Glutamatergic neuron (in vitro differentiated cells): Measurements from ENCODE around the gene LMAN1L. TPM values are rescaled to one million over a fixed set of nuclear protein-coding genes. Genes with fewer than 3 reads are reported as not detected.

Experiments used
- DNase-seq: peaks from one replicate; pipeline ENCODE4 v3.0.0; 2022
- H3K27ac Mint-ChIP-seq: one replicate; pipeline ENCODE4 v1.8.0; 2020; ENCODE audit warnings: mild to moderate bottlenecking, mixed read lengths, inconsistent platforms; ENCODE audit not compliant: unreplicated experiment
- H3K27me3 Mint-ChIP-seq: one replicate; pipeline ENCODE4 v1.8.0; 2020; ENCODE audit warnings: mild to moderate bottlenecking, moderate library complexity, mixed read lengths, inconsistent platforms; ENCODE audit not compliant: unreplicated experiment
- H3K36me3 Mint-ChIP-seq: one replicate; pipeline ENCODE4 v1.8.0; 2020; ENCODE audit warnings: mild to moderate bottlenecking, mixed read lengths, inconsistent platforms; ENCODE audit not compliant: unreplicated experiment
- H3K4me1 Mint-ChIP-seq: one replicate; pipeline ENCODE4 v1.8.0; 2020; ENCODE audit warnings: mild to moderate bottlenecking, low read depth, mixed read lengths, inconsistent platforms; ENCODE audit not compliant: unreplicated experiment
- H3K4me3 Mint-ChIP-seq: one replicate; pipeline ENCODE4 v1.8.0; 2020; ENCODE audit warnings: mild to moderate bottlenecking, mixed read lengths, inconsistent platforms; ENCODE audit not compliant: unreplicated experiment
- H3K9me3 Mint-ChIP-seq: one replicate; pipeline ENCODE4 v1.8.0; 2020; ENCODE audit warnings: mild to moderate bottlenecking, moderate library complexity, mixed read lengths, inconsistent platforms; ENCODE audit not compliant: unreplicated experiment
- CTCF ChIP-seq: fragments of 200-600 bp; sonication (generic); IDR thresholded peaks from one replicate; pipeline ENCODE4 v1.5.0; 2021; ENCODE audit not compliant: partially characterized antibody, unreplicated experiment
- total RNA-seq: library from RNA; stranded (reverse); fragmentation: NEBNext Ultra II Directional; extraction: Animal tissue kit (Norgen Biotek cat#: 25700); gene quantifications from one replicate; pipeline ENCODE4 v1.2.1, GENCODE V29; 2021; ENCODE audit not compliant: unreplicated experiment

LMAN1L gene
- total RNA-seq, 1 donor from 2014 or later, result not detected

DNA sequence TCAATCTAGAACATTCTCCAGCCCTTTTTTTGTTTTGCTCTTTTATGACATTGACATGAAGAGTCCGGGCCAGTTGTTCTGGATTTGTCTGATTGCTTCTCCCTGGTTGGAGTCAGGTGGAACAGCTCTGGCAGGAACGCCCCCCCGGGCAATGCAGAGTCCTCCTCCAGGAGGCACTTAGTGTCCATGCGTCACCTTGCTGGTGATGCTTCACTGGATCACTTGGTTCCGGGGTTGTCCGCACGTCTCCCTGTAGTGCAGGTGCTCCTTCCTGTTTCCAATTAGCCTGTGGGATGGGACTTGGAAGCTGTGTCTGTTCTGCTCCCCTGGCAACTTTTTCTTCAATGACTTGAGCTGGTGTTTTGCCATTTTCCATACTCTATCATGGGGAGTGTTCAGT is 21.0 kb upstream of the LMAN1L start:
- H3K36me3 Mint-ChIP-seq, result no peaks in the 10 kb centered on the region
- peaks cover 33% of the 10 kb centered on the region for H3K4me1 Mint-ChIP-seq
- no peak for TF ChIP-seq CTCF
- DNase-seq, result no peak
- H3K27me3 Mint-ChIP-seq, result peaks cover 10% of the 10 kb centered on the region
- H3K9me3 Mint-ChIP-seq, result no peaks in the 10 kb centered on the region
- no peak overlapping the region for H3K4me3 Mint-ChIP-seq
- H3K27ac Mint-ChIP-seq, result no peak overlapping the region

- peaks cover 10% of the 10 kb centered on the region for H3K27me3 Mint-ChIP-seq
- DNase-seq, result no peak
- H3K4me1 Mint-ChIP-seq, result peaks cover 33% of the 10 kb centered on the region
- no peaks in the 10 kb centered on the region for H3K36me3 Mint-ChIP-seq
- TF ChIP-seq CTCF, result no peak
- H3K9me3 Mint-ChIP-seq, result no peaks in the 10 kb centered on the region
- H3K4me3 Mint-ChIP-seq, result no peak overlapping the region
- H3K27ac Mint-ChIP-seq, result no peak overlapping the region
These were observed 20.2 kb upstream of the LMAN1L start for GRCh38 chr15:74792227-74793016.

DNA sequence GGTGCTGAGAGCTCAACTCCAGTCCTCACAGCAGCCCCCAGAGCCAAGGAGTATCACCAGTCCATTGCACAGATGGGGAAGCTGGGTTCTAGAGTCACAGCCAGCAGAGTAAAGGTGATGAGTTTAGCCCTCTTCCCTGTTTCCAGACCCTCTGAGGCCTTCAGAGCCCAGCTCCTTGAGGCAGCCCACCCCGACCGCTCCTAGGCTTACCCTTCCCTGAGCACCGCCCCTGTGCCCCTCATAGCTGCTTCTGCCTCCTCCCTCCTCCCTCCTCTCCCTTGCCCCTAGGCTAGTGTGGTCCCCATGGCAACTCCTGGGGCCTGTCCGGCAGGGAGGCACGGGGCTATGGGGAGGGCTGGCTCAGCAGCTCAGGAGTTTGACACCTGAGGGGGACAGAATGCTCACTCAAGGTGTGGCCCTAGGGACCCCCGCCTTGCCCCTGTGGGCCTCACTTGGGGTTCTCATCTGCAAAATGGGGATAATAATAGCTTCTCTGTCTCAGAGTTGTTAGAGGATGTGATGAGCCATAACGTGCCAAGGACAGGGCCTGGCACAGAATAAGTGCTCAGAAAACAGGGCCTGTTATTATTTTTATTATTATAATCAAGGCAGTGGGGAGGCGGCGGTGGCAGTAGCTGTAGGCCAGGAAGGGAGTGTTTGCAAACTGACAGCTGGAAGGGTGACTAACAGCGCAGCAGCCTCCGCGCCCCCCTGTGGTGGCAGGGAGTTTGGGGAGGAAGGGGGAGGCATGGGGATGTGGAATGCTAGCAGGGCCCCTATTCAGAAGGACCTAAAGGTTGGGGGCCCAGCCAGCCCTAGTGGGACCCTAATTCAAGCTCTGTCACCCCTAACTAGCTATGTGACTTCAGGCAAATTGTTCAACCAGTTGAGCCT is 19.3 kb upstream of the LMAN1L start:
- H3K9me3 Mint-ChIP-seq, result no peaks in the 10 kb centered on the region
- no peak for TF ChIP-seq CTCF

GRCh38 chr15:74794248-74794969 is 18.2 kb upstream of the LMAN1L start:
- no peak for TF ChIP-seq CTCF
- H3K27ac Mint-ChIP-seq, result no peak overlapping the region
- H3K4me3 Mint-ChIP-seq, result no peak overlapping the region
- peaks cover 17% of the 10 kb centered on the region for H3K4me1 Mint-ChIP-seq
- peaks cover 9% of the 10 kb centered on the region for H3K27me3 Mint-ChIP-seq
- H3K36me3 Mint-ChIP-seq, result no peaks in the 10 kb centered on the region
- no peaks in the 10 kb centered on the region for H3K9me3 Mint-ChIP-seq
- no peak for DNase-seq

More for the DNA sequence above, 19.3 kb upstream of the LMAN1L start:
- Mint-ChIP-seq H3K4me1 (peaks cover 25% of the 10 kb centered on the region), H3K27ac (no peak overlapping the region), H3K36me3 (no peaks in the 10 kb centered on the region), H3K4me3 (no peak overlapping the region), H3K27me3 (peaks cover 10% of the 10 kb centered on the region)
- DNase-seq, result no peak
